Astrocyte of the spinal cord (primary cell): ENCODE results near the gene LURAP1L.

Source experiments
- DNase-seq: peaks from one replicate; pipeline ENCODE4 v3.0.0; 2011; ENCODE audit warnings: low read depth, low spot score
- H3K4me3 ChIP-seq: 2 replicates; pipeline ENCODE4 v1.5.1; 2011; ENCODE audit warnings: low read depth, mild to moderate bottlenecking, low read length, moderate library complexity
- in situ Hi-C: cut with HindIII; loops from 2 replicates; pipeline ENCODE4 v1.10.0; 2017; ENCODE audit warnings: low sequenced_read_pairs
- TF ChIP-seq, protein P1 (sequence below): IDR thresholded peaks from 2 replicates; pipeline ENCODE4 v1.5.1; 2012; ENCODE audit warnings: low read depth, mild to moderate bottlenecking, low read length, inconsistent platforms

Gene LURAP1L

DNA sequence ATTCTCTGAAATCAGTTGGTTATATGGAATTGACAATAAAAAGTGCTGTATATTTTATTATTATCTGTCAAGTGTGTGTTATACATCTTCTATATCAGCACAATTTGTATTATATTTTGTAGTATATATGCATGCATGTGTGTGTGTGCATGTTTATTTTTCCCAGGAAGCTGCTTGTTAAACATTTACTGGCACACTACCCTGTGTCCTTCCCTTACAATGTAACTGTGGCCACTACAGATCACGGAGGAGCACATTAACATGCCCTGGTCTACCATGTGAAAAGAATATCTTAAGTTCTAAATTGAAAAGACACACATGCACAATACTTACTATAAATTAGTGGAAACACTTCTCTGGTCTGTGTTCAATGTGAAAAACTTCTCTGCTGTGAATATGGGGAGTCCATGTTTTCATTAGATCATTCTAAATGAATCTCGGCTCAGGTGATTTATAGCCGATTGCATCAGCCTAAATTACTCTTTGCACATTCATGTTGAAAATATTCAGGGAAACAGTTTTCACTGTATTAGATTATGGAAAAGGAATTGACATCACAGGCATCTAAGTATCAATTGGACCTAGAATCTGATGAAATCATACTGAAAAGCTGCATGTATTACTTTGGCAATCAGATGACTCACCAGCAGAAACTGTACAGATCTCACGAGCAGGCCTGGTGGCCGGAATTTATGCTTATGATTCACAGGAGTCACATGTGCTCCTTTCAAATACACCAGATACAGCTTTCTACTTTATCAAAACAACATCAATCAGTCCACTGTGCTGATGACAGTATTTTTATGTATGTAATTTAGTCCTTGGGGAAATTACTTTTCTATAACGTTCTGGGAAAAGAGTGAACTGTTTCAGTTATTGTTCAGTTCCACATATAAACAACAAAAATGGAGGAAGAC, 39.4 kb downstream of the LURAP1L start:
- H3K4me3 ChIP-seq, result peak overlapping the region; percentile 8
- TF ChIP-seq, protein P1, sequence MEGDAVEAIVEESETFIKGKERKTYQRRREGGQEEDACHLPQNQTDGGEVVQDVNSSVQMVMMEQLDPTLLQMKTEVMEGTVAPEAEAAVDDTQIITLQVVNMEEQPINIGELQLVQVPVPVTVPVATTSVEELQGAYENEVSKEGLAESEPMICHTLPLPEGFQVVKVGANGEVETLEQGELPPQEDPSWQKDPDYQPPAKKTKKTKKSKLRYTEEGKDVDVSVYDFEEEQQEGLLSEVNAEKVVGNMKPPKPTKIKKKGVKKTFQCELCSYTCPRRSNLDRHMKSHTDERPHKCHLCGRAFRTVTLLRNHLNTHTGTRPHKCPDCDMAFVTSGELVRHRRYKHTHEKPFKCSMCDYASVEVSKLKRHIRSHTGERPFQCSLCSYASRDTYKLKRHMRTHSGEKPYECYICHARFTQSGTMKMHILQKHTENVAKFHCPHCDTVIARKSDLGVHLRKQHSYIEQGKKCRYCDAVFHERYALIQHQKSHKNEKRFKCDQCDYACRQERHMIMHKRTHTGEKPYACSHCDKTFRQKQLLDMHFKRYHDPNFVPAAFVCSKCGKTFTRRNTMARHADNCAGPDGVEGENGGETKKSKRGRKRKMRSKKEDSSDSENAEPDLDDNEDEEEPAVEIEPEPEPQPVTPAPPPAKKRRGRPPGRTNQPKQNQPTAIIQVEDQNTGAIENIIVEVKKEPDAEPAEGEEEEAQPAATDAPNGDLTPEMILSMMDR, result peak; percentile 39
- in situ Hi-C loops, result no loop called here
- peak; percentile 99 for DNase-seq

DNA sequence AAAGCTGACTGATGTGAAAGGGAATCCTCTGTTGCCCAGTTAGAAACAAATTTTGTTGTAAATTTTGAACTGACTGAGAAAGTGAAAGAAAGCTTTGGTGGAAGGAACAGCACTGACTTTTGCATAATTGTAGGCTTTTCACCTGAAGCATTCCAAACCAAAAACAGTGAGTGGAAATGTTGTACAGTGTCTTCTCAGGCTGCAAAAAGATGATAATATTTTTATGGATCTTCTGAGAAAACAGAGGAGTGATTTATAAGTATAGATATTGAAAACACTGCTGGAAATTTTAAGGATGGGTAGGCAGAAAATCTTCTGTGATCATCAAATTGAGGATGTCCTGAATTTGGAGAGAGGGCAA, 40.0 kb downstream of the LURAP1L start:
- no peak overlapping the region for H3K4me3 ChIP-seq
- in situ Hi-C loops, result no loop called here
- TF ChIP-seq, protein P1, result no peak
- DNase-seq, result no peak

DNA sequence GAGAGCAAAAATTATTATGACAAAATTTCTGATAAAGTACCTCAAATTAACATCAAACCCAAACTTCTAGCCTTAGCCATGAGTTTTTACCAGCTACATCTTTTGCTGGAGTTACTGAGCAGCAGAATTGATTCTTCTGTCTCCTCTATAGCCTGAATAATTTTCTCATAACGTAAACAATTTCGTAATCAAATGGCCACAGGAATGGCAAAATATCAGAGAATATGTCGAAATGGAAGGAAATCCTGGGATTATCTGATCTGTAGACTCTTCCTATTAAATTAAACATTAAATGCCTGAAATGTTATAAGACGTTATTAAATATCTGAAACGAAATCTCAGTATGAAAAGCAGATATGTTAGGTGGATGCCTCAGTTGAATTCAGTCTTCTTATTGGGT, 41.1 kb downstream of the LURAP1L start:
- TF ChIP-seq, protein P1, result no peak
- in situ Hi-C loops, result no loop called here
- no peak for DNase-seq
- no peak overlapping the region for H3K4me3 ChIP-seq

DNA sequence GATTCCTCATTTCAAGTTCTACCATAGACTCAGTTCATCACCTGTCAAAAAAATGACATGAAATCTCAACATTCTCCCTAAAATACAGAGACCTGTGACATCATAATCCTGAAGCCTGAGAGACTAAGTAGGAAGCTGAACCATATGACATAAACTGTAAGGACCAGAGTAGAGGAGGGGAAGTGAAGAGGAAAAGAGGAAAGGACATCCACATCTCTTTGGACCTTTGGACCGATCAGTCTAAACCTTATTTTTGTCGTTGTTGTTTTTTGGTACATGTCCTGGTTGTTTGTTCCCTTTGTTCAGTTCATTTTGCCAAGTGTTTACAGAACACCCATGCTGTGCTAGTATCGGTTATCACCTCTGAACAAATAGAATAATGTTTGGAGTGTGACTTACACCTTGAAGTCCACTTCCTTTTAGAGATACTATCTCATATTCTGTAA, 41.9 kb downstream of the LURAP1L start:
- H3K4me3 ChIP-seq, result no peak overlapping the region
- in situ Hi-C loops, result no loop called here
- no peak for DNase-seq
- TF ChIP-seq, protein P1, result no peak

DNA sequence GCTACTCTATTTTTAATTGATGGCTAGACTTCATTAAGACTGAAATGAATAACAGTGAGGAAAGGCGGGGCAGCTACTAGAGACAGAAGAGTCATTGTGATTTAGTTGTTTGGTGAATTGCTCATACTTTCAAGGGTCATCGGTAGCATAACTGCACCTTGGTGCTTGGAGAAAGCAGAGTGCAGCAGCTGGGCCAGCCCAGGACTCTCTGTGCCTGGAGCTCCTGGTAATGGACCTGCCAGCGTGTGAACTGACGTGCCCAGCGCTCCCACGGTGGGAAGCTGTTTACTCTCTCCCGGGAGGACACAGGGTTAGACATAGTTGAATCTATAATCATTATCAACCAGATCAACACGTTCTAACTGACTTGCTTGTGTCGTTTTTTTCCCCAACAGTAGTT, 42.9 kb downstream of the LURAP1L start:
- in situ Hi-C loops, result no loop called here
- H3K4me3 ChIP-seq, result no peak overlapping the region
- peak; percentile 63 for DNase-seq
- TF ChIP-seq, protein P1, result no peak

DNA sequence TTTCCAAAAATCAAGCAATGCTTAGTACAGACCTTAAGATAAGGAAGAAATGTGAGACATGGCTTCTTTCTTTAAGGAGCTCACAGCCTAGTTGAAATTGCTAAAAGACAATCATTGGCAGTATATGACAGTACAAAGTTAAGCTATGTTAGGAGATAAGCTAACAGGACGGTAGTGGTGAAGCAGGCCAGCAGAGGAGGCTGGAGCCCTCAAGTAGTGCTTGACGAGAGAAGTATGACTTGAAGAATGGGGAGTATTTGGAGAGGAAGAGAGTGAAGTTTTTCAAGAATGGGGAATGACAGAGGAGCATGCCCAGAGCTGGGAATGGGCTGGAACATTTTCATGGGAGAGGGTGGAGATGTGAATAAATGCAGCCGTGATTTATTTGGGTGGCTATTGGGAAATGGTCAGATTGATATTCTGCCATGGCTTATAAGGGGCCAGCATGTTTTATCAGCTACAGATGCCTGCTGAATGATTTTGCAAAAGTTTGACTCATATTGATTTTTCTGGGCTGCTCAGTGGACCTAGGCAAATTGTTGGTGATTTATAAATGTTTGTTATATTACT, 43.7 kb downstream of the LURAP1L start:
- in situ Hi-C loops, result no loop called here
- DNase-seq, result peak; percentile 42
- TF ChIP-seq, protein P1, result no peak
- no peak overlapping the region for H3K4me3 ChIP-seq
